Left kidney (tissue), 2 donors: Measurements from ENCODE around the gene DNAI4. TPM values are rescaled to one million over a fixed set of nuclear protein-coding genes. Genes with fewer than 3 reads are reported as not detected.
"Not testable (repeated sequence)": the region's sequence is repeated elsewhere in the genome, so short reads cannot be mapped to it uniquely, and the experiment has no call there.

ENCODE experiments used
- DNase-seq: peaks from one replicate; pipeline ENCODE4 v3.0.0-alpha.2; 2013
- polyA plus RNA-seq: library from polyadenylated mRNA; unstranded; fragments of 120-200 nt; gene quantifications from one replicate; pipeline ENCODE4 v1.2.1, GENCODE V29; 2013; ENCODE audit not compliant: insufficient read length

Gene DNAI4
- polyA plus RNA-seq, 1 donor = 18.4 TPM

GRCh38 chr1:66929691-66929998 is 5.0 kb upstream of the DNAI4 start:
- no peak for DNase-seq

DNA sequence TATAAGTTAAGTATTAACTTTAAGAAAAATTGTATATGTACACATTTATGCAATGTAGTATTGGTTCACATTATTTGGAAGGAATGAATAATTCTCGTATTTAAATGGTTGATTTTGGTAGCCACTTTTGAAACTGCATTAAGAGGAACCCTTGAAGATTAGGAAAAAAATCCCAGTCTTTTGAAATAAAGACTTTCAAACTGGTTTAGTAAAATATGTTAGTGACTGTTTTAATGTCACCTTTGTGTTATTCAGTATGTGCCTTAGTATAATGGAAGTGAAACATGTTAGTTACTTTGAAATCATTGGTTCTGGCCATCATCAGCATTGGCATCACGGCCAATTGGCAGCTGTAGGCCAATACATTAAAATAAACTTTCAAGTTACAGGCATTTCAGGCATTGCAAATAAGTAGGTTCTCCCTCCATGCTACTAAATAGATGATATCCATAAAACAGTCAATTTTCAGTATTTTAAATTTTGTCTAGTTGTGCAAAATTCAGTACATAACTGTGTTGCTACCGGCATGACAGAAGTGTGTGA is 4.6 kb upstream of the DNAI4 start:
- DNase-seq = no peak

- DNase-seq = no peak
Measured at GRCh38 chr1:66927528-66927927, 2.9 kb upstream of the DNAI4 start.

DNA sequence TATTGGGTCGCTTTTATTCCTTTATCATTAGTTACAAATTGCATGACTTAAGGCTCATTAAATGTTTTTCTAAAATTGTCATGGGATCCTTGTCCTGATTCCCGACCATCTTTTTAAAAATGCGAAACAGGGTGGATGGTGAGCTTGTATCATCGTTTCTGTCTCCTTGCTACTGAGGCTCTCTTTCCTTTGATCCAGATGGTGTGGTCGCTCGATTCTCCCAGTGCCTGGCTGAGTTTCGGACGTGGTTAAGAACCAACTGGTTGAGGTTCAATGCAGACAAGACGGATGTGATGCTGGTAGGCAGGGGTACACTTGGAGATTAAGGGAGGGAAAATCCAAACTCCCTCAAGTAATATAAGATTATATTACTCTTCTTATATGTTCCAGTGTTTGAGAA is 1.3 kb upstream of the DNAI4 start:
- DNase-seq = no peak

DNA sequence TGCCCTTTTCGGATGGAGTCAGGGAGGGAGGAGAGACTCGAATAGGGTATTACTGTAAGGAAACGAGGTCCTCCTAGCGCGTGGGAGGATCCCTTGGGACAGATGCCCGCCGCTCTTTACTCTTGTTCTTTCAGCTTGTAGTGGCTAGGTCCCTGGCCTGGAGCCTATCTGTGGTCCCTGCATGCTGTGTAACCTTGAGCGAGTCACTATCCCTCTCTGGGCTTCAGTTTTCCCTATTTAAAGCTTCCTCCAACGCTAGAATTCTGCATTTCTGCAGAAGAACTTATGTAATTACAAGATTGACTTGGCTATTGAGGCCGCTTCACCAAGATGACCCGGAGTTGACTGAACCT is 878 bp upstream of the DNAI4 start:
- no peak for DNase-seq

DNA sequence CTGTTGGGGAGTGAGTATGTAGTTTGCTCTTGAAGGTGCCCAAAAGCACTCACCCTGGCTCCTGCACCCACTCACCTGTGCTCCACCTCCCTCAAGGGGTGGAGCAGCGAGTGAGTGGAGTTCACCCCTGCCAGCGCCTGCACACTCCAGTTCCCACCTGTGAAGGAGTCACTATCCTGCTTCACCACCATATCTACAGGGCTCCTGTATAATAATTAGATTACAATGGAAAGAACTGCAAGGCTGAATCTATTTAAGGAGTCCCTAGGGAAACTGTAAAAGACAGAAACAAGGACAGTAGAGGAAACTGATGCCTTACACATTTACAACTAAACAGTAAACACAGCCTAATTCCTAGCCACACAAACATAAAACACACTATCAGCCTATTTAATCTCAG is 4.1 kb downstream of the DNAI4 start:
- DNase-seq = no peak

GRCh38 chr1:66919828-66920227 is 4.8 kb downstream of the DNAI4 start:
- DNase-seq = no peak

- DNase-seq = no peak
Measured at GRCh38 chr1:66919063-66919462, 5.6 kb downstream of the DNAI4 start.

- no peak for DNase-seq
Measured at GRCh38 chr1:66917476-66917875, 7.2 kb downstream of the DNAI4 start.

- DNase-seq = no peak
Measured at GRCh38 chr1:66916320-66916719, 8.3 kb downstream of the DNAI4 start.

GRCh38 chr1:66915203-66915602 is 9.5 kb downstream of the DNAI4 start:
- DNase-seq = not testable (repeated sequence)

DNA sequence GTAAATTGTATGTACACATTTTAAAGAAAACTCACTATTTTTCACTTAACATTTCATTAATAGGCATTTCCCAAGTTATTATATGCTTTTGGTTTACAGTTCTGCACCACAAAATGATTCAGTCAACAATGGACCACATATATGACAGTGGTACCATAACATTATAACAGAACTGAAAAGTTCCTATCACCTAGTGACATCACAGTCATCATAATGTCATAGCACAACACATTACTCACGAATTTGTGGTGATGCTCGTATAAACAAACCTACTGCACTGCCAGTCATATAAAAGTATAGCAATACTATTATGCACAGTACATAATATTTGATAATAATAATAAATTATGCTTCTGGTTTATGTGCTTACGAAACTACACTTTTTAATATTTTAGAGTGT is 30.9 kb downstream of the DNAI4 start:
- no peak for DNase-seq

DNA sequence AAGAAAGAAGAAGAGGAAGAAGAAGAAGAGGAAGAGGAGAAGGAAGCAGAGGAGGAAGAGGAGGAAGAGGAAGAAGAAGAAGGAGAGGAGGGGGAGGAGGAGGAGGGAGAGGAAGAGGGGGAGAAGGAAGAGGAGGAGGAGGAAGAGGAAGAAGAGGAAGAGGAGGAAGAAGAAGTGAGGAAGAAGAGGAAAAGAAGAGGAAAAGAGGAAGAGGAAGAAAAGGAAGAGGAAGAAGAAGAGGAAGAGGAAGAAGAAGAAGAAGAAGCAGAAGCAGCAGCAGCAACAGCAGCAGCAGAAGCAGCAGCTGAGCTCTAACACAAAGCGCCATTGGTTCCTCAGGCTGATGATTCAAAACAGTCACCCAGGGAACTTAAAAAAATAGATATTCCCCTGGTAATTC is 34.0 kb downstream of the DNAI4 start:
- no peak for DNase-seq

- no peak for DNase-seq
Measured at GRCh38 chr1:66889030-66889429, 35.6 kb downstream of the DNAI4 start.

- DNase-seq = no peak
Measured at GRCh38 chr1:66876664-66877063, 48.0 kb downstream of the DNAI4 start.

- DNase-seq = no peak
Measured at GRCh38 chr1:66873111-66873510, 51.5 kb downstream of the DNAI4 start.

DNA sequence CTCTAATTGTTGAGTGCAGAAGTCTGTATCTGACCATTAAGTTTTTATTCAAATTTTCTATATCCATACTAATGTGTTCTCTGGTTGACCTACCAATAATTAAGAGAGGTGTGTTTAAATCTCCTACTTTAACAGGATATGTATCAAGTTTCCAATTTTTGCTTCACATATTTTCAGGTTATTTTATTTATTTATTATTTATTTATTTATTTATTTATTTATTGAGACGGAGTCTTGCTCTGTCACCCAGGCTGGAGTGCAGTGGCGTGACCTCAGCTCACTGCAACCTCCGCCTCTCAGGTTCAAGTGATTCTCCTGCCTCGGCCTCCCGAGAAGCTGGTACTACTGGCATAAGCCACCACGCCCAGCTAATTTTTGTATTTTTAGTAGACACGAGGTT is 52.6 kb downstream of the DNAI4 start:
- DNase-seq = not testable (repeated sequence)

GRCh38 chr1:66867501-66867900 is 57.2 kb downstream of the DNAI4 start:
- no peak for DNase-seq

- DNase-seq = no peak
Measured at GRCh38 chr1:66860529-66860928, 64.1 kb downstream of the DNAI4 start.

GRCh38 chr1:66853379-66853778 is 71.3 kb downstream of the DNAI4 start:
- DNase-seq = no peak

DNA sequence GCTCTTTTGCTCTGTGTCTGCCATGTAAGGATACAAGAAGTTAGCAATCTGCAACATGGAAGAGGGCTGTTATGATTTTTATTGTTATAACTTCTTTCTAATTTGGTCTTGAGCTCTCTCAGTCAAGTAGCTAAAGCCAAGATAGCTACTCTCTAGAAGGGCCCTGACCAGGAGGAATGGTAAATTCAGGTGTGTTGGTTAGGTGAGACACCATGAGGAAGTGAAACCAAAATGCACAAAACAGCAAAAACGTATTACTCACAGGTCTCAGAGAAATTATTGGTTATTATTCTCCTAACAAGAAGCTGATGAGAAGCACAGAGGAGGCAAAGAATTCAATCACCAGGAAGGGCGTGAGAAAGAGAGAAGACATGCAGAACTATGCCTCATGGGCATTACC is 71.8 kb downstream of the DNAI4 start:
- DNase-seq = no peak

- no peak for DNase-seq
Measured at GRCh38 chr1:66850989-66851388, 73.7 kb downstream of the DNAI4 start.

GRCh38 chr1:66848193-66848592 is 76.5 kb downstream of the DNAI4 start:
- no peak for DNase-seq

DNA sequence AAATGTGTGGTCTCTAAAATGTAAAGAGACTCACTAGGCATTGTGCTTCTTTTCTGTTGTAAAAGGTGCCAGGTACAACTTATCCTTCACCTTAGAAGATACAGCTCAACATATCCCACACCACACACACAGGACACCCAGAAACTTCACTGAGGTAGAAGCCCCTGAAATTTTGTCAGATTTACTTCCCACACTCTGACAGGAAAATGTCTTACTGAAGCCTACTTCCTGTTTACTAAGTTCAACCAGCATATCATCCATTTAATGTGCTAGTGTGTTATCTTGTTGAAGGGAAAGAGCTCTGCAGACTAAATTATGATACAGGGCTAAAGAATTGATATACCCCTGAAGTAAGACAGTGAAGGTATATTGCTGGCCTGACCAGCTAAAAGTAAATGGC is 83.7 kb downstream of the DNAI4 start:
- no peak for DNase-seq

DNA sequence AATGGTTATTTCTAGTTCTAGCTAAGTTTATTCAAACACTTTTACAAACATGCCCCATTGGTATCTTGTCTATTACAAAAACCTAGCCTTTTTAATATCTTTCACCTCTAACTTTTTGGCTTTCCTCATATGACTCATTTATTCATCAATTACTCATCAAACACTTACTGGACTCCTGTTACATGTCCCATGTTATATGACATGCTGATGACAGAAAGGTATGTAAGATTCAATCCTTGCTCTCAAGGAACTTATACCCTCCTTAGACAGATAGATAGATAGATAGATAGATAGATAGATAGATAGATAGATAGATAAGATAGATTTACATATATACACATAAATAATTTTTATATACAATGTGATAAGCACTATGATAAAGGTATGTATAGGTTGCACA is 89.7 kb downstream of the DNAI4 start:
- no peak for DNase-seq
